Measurements from ENCODE around the gene COMMD4. TPM values are rescaled to one million over a fixed set of nuclear protein-coding genes. Genes with fewer than 3 reads are reported as not detected.

Gene COMMD4
- total RNA-seq, 1 experiment from 2014 or later: 144 TPM

Other genes starting within 250 kb of the COMMD4 start
- 1.8 and 2.8 TPM in 2 replicates for gene C15orf39, start 134.2 kb upstream of the COMMD4 start, total RNA-seq (2014; rRNA removed; shearing (Covaris generic); ENCODE audit: low replicate concordance)
- 0.22 TPM in 1 of 2 replicates, not detected in the other for gene GOLGA6C, start 77.7 kb upstream of the COMMD4 start, total RNA-seq (2014; rRNA removed; shearing (Covaris generic); ENCODE audit: low replicate concordance)
- gene GOLGA6D, start 53.2 kb upstream of the COMMD4 start, total RNA-seq (2014; rRNA removed; shearing (Covaris generic); ENCODE audit: low replicate concordance): not detected in 2 replicates
- gene NEIL1, start 11.0 kb downstream of the COMMD4 start, total RNA-seq (2014; rRNA removed; shearing (Covaris generic); ENCODE audit: low replicate concordance): not detected in 2 replicates
- gene MAN2C1, start 32.5 kb downstream of the COMMD4 start, total RNA-seq (2014; rRNA removed; shearing (Covaris generic); ENCODE audit: low replicate concordance): 57.8 and 91.1 TPM in 2 replicates
- gene SIN3A, start 115.6 kb downstream of the COMMD4 start, total RNA-seq (2014; rRNA removed; shearing (Covaris generic); ENCODE audit: low replicate concordance): 18.0 and 21.4 TPM in 2 replicates
- 11.3 and 17.6 TPM in 2 replicates for gene PTPN9, start 243.3 kb downstream of the COMMD4 start, total RNA-seq (2014; rRNA removed; shearing (Covaris generic); ENCODE audit: low replicate concordance)

Measured in MG63 (cell line).